VCaP (cell line): ENCODE measurements around the gene HIF3A.

ENCODE experiments used
- H3K27ac ChIP-seq: fragments of 450-650 bp; 2 replicates; pipeline ENCODE4 v1.5.1; 2017
- TF ChIP-seq, protein P1 (sequence below): fragments of 450-650 bp; conservative IDR thresholded peaks from 2 replicates; pipeline ENCODE4 v1.5.1; 2017; ENCODE audit warnings: mild to moderate bottlenecking, moderate library complexity

HIF3A gene

GRCh38 chr19:46350029-46350757, 53.4 kb downstream of the HIF3A start:
- H3K27ac ChIP-seq: peak overlapping the region; percentile 65
- TF ChIP-seq, protein P1, sequence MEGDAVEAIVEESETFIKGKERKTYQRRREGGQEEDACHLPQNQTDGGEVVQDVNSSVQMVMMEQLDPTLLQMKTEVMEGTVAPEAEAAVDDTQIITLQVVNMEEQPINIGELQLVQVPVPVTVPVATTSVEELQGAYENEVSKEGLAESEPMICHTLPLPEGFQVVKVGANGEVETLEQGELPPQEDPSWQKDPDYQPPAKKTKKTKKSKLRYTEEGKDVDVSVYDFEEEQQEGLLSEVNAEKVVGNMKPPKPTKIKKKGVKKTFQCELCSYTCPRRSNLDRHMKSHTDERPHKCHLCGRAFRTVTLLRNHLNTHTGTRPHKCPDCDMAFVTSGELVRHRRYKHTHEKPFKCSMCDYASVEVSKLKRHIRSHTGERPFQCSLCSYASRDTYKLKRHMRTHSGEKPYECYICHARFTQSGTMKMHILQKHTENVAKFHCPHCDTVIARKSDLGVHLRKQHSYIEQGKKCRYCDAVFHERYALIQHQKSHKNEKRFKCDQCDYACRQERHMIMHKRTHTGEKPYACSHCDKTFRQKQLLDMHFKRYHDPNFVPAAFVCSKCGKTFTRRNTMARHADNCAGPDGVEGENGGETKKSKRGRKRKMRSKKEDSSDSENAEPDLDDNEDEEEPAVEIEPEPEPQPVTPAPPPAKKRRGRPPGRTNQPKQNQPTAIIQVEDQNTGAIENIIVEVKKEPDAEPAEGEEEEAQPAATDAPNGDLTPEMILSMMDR: no peak

DNA sequence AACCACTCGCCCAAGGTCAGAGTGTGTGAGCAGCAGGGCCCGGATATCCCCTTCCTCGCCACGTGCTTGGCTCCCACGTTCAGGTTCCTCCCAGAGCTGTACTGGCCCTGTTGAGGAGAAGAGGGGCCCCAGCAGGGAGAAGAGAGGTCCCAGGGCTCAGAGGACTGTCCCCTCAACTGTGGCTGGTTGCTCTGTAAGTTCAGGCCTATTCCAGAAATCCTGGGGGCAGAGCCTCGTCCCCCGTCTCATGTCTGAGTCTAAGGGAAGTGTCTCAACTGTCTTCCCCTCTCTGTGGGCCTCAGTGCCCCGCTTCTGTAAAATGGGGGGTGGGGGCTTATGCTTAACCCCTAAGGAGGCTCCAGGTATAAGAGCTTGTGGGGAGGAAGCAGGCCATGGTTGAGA, 53.9 kb downstream of the HIF3A start:
- TF ChIP-seq, protein P1: no peak
- peak overlapping the region; percentile 65 for H3K27ac ChIP-seq

DNA sequence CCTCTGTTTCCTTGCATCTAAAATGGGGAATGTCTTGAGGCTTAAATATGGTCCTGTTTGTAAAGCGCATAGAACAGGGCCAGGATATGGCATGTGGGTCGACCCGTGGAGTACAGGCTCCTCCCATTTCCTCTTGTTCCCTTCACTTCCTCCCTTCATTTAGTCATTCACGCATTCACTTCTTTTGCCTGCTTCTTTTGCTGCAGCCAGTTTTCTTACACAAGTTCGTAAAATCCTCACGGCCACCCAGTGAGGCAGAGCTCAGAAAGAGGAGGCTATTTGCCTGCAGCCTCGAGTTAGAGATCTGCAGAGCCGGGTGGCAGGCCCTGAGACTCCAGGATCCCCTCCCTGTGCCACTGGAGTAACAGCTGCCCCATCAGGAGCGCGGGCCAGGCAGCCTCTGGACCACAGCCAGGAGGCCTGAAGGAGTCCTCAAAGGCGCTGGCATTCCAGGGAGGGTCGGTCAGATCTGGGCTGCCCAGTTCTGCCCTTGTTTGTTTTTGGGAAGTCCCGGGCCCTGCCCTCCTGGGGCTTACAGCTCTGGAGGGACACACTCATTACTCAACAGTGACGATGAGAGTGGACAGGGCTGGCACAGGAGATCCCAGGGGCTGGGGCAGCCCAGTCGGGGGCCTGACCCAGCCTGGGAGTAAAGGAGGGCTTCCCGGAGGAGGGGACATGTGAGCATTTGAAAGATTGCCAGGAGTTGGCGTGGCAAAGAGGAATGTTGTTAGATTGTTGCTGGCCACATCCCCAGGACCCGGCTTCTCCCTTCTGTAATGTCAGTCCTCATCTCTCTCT, 54.6 kb downstream of the HIF3A start:
- peak overlapping the region; percentile 65 for H3K27ac ChIP-seq
- TF ChIP-seq, protein P1: no peak

GRCh38 chr19:46353730-46354528, 57.1 kb downstream of the HIF3A start:
- TF ChIP-seq, protein P1: no peak
- H3K27ac ChIP-seq: no peak overlapping the region

- H3K27ac ChIP-seq: no peak overlapping the region
- TF ChIP-seq, protein P1: no peak
Observed at GRCh38 chr19:46355234-46356148, 58.6 kb downstream of the HIF3A start.

GRCh38 chr19:46356149-46357055, 59.6 kb downstream of the HIF3A start:
- H3K27ac ChIP-seq: no peak overlapping the region
- TF ChIP-seq, protein P1: no peak
